GM21381 (cell line): Measurements from ENCODE around the gene TBX4.

ENCODE experiments used
- ATAC-seq: cut with Tn5 transposase; IDR thresholded peaks from one replicate; pipeline ENCODE4 v1.9.1; 2021; ENCODE audit warnings: mild to moderate bottlenecking, moderate library complexity; ENCODE audit not compliant: unreplicated experiment

TBX4 gene

GRCh38 chr17:61464130-61464842, 12.1 kb downstream of the TBX4 start:
- ATAC-seq, result no peak

- no peak for ATAC-seq
These were observed 12.6 kb downstream of the TBX4 start for GRCh38 chr17:61464843-61465180.

GRCh38 chr17:61465550-61466237, 13.5 kb downstream of the TBX4 start:
- no peak for ATAC-seq

GRCh38 chr17:61466246-61466645, 14.0 kb downstream of the TBX4 start:
- no peak for ATAC-seq

GRCh38 chr17:61467416-61468262, 15.4 kb downstream of the TBX4 start:
- ATAC-seq, result no peak

- no peak for ATAC-seq
These were observed 16.2 kb downstream of the TBX4 start for GRCh38 chr17:61468263-61468907.

GRCh38 chr17:61469474-61469873, 17.3 kb downstream of the TBX4 start:
- no peak for ATAC-seq

GRCh38 chr17:61469949-61470348, 17.7 kb downstream of the TBX4 start:
- ATAC-seq, result no peak

- ATAC-seq, result no peak
These were observed 18.4 kb downstream of the TBX4 start for GRCh38 chr17:61470530-61471136.

- ATAC-seq, result no peak
These were observed 22.2 kb downstream of the TBX4 start for GRCh38 chr17:61474235-61474927.

- no peak for ATAC-seq
These were observed 22.7 kb downstream of the TBX4 start for GRCh38 chr17:61474934-61475333.

- no peak for ATAC-seq
These were observed 23.5 kb downstream of the TBX4 start for GRCh38 chr17:61475726-61476125.

- no peak for ATAC-seq
These were observed 24.4 kb downstream of the TBX4 start for GRCh38 chr17:61476476-61477203.

- no peak for ATAC-seq
These were observed 25.1 kb downstream of the TBX4 start for GRCh38 chr17:61477204-61477834.

- ATAC-seq, result no peak
These were observed 26.0 kb downstream of the TBX4 start for GRCh38 chr17:61478026-61478789.

GRCh38 chr17:61478790-61479492, 26.7 kb downstream of the TBX4 start:
- ATAC-seq, result no peak

GRCh38 chr17:61479493-61480413, 27.5 kb downstream of the TBX4 start:
- ATAC-seq, result no peak
